MG63 (cell line): ENCODE data around the gene FYCO1. TPM values are rescaled to one million over a fixed set of nuclear protein-coding genes. Genes with fewer than 3 reads are reported as not detected.

Experiments used
- DNase-seq: peaks from one replicate; pipeline ENCODE4 v3.0.0-alpha.2; 2020
- H3K27me3 ChIP-seq: fragments of 250-450 bp; sonication (Bioruptor Pico); 2 replicates; pipeline ENCODE4 v1.5.1; 2020; ENCODE audit warnings: mild to moderate bottlenecking, moderate library complexity
- H3K36me3 ChIP-seq: fragments of 250-450 bp; sonication (Bioruptor Pico); 2 replicates; pipeline ENCODE4 v1.5.1; 2020; ENCODE audit warnings: mild to moderate bottlenecking, moderate library complexity
- H3K4me3 ChIP-seq: fragments of 250-450 bp; sonication (Bioruptor Pico); 2 replicates; pipeline ENCODE4 v1.5.1; 2020; ENCODE audit warnings: mild to moderate bottlenecking, moderate library complexity
- H3K9me3 ChIP-seq: fragments of 250-450 bp; sonication (Bioruptor Pico); 2 replicates; pipeline ENCODE4 v1.5.1; 2020; ENCODE audit warnings: mild to moderate bottlenecking, moderate library complexity
- total RNA-seq: library from RNA; depleted of rRNA; stranded (reverse); fragments of >200 nt; shearing (Covaris generic); gene quantifications from 2 replicates; pipeline ENCODE4 v1.2.3, GENCODE V29; 2014; ENCODE audit warnings: low replicate concordance

Gene FYCO1
- total RNA-seq, 1 experiment from 2014 or later, result 10.5 TPM

- Histone ChIP-seq H3K9me3 (no peaks in the 10 kb centered on the region), H3K4me3 (no peak overlapping the region), H3K36me3 (no peaks in the 10 kb centered on the region; the same call in none of the 2 replicates), H3K27me3 (no peaks in the 10 kb centered on the region)
- DNase-seq, result no peak
Observed at GRCh38 chr3:45976191-45977091, 19.2 kb downstream of the FYCO1 start.

DNA sequence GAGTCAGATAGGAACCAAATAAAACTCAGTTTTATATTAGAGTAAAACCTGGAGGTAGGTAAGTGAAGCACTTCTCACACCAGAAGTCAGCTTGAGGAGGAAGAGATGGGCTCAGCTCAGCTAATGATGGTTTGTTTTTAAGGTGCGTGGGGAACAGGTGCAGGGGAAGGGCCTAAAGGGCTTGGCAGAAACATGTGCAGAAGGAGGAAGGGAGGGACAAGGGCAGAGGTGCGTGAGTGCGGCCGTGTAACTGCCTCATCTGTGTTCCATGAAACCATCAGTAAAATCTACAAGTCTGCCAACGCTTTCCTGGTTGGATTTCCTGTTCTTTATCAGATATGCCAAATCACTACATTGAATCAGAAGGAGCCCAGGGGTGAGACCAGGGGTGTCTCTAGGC is 19.9 kb downstream of the FYCO1 start:
- Histone ChIP-seq H3K27me3 (no peaks in the 10 kb centered on the region), H3K36me3 (no peaks in the 10 kb centered on the region; the same call in none of the 2 replicates), H3K9me3 (no peaks in the 10 kb centered on the region), H3K4me3 (no peak overlapping the region)
- DNase-seq, result no peak

- no peak overlapping the region for H3K4me3 ChIP-seq
- no peak for DNase-seq
Observed at GRCh38 chr3:45974686-45975085, 20.9 kb downstream of the FYCO1 start.

GRCh38 chr3:45972534-45973402 is 22.9 kb downstream of the FYCO1 start:
- Histone ChIP-seq H3K4me3 (no peak overlapping the region), H3K9me3 (no peaks in the 10 kb centered on the region), H3K27me3 (no peaks in the 10 kb centered on the region), H3K36me3 (peaks cover 3% of the 10 kb centered on the region)
- DNase-seq, result peak; percentile 69

More at GRCh38 chr3:45974686-45975085, 20.9 kb downstream of the FYCO1 start:
- no peaks in the 10 kb centered on the region; the same call in none of the 2 replicates for H3K36me3 ChIP-seq
- H3K27me3 ChIP-seq, result no peaks in the 10 kb centered on the region
- no peaks in the 10 kb centered on the region for H3K9me3 ChIP-seq

- no peaks in the 10 kb centered on the region for H3K27me3 ChIP-seq
- H3K36me3 ChIP-seq, result peaks cover 3% of the 10 kb centered on the region
- no peak overlapping the region for H3K4me3 ChIP-seq
- H3K9me3 ChIP-seq, result no peaks in the 10 kb centered on the region
- no peak for DNase-seq
Observed at GRCh38 chr3:45969953-45970352, 25.7 kb downstream of the FYCO1 start.

GRCh38 chr3:45969116-45969515 is 26.5 kb downstream of the FYCO1 start:
- no peak overlapping the region for H3K4me3 ChIP-seq
- no peaks in the 10 kb centered on the region for H3K27me3 ChIP-seq
- no peak for DNase-seq
- no peaks in the 10 kb centered on the region for H3K9me3 ChIP-seq
- peaks cover 3% of the 10 kb centered on the region for H3K36me3 ChIP-seq

DNA sequence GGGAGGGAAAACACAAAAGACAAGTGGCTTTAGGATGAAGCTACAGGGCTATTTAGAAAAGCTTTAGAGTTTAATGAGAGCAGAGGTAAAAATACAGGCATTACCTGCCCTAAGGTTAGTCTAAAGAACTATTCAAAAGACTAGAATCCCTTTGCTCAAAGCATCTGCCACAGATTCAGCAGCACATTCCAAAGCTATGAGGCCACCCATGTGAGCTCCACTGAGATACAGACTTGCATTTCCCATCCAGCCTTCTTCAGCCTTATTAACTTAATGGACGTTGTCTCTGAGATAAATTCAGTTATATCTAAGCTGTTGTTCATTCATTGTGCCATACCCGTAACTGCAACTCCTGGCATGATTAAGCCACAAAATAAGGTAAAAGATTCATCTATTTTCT is 26.9 kb downstream of the FYCO1 start:
- DNase-seq, result no peak
- H3K4me3 ChIP-seq, result no peak overlapping the region
- peaks cover 3% of the 10 kb centered on the region for H3K36me3 ChIP-seq
- H3K27me3 ChIP-seq, result no peaks in the 10 kb centered on the region
- no peaks in the 10 kb centered on the region for H3K9me3 ChIP-seq

- H3K4me3 ChIP-seq, result no peak overlapping the region
- no peaks in the 10 kb centered on the region for H3K27me3 ChIP-seq
- no peaks in the 10 kb centered on the region for H3K9me3 ChIP-seq
- peaks cover 3% of the 10 kb centered on the region for H3K36me3 ChIP-seq
- no peak for DNase-seq
Observed at GRCh38 chr3:45968149-45968548, 27.5 kb downstream of the FYCO1 start.

DNA sequence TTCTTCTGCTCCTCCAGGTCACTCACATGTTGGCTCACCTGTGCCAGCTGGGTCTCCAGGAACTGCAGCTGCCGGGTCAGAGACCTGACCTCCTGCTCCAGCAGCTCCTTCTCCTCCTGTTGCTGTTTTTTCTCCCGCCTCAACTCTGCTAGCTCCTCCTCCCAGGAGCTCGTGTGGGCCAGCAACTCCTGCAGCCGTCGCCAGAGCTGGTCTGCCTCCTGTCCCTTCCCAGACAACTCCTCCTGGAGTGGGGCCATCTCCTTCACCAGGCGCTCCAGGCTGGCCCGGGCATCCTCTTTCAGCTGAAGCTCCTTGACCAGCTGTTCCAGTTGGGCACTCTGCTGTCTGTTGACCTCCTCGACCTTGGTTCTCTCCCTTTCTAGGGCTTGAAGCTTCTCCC is 27.9 kb downstream of the FYCO1 start:
- Histone ChIP-seq H3K4me3 (no peak overlapping the region), H3K27me3 (no peaks in the 10 kb centered on the region), H3K9me3 (no peaks in the 10 kb centered on the region), H3K36me3 (peaks cover 3% of the 10 kb centered on the region)
- no peak for DNase-seq

- DNase-seq, result no peak
- Histone ChIP-seq H3K27me3 (no peaks in the 10 kb centered on the region), H3K4me3 (no peak overlapping the region), H3K9me3 (no peaks in the 10 kb centered on the region), H3K36me3 (peaks cover 3% of the 10 kb centered on the region)
Observed at GRCh38 chr3:45966950-45967640, 28.5 kb downstream of the FYCO1 start.

GRCh38 chr3:45966371-45966791 is 29.2 kb downstream of the FYCO1 start:
- no peaks in the 10 kb centered on the region for H3K27me3 ChIP-seq
- no peaks in the 10 kb centered on the region for H3K9me3 ChIP-seq
- DNase-seq, result no peak
- H3K36me3 ChIP-seq, result peaks cover 3% of the 10 kb centered on the region
- H3K4me3 ChIP-seq, result no peak overlapping the region

DNA sequence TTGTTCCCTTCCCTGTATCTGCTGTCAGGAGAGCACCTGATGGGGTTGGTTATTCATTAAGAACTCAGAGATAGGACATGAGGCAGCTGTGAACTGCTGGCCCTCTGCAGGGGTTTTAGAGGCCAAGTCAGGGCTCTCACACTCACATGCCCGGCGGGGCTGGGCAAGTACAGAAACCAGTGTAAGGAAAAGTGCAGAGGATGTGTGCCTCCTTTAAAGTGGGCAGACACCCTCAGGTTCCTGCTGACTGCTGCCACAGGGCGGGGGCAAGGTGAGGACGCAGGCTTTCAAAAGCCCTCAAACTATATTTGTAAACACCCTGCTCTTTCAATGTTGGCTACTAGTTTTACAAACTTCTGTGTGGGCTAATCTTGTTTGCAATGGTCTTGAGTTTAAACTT is 30.0 kb downstream of the FYCO1 start:
- DNase-seq, result no peak
- Histone ChIP-seq H3K4me3 (no peak overlapping the region), H3K9me3 (no peaks in the 10 kb centered on the region), H3K27me3 (no peaks in the 10 kb centered on the region), H3K36me3 (peaks cover 6% of the 10 kb centered on the region)

- H3K9me3 ChIP-seq, result no peaks in the 10 kb centered on the region
- no peak overlapping the region for H3K4me3 ChIP-seq
- H3K27me3 ChIP-seq, result no peaks in the 10 kb centered on the region
- H3K36me3 ChIP-seq, result peaks cover 8% of the 10 kb centered on the region
- DNase-seq, result no peak
Observed at GRCh38 chr3:45965253-45965652, 30.4 kb downstream of the FYCO1 start.

GRCh38 chr3:45964139-45964538 is 31.5 kb downstream of the FYCO1 start:
- no peaks in the 10 kb centered on the region for H3K27me3 ChIP-seq
- no peak for DNase-seq
- no peak overlapping the region for H3K4me3 ChIP-seq
- H3K9me3 ChIP-seq, result no peaks in the 10 kb centered on the region
- peaks cover 10% of the 10 kb centered on the region for H3K36me3 ChIP-seq

DNA sequence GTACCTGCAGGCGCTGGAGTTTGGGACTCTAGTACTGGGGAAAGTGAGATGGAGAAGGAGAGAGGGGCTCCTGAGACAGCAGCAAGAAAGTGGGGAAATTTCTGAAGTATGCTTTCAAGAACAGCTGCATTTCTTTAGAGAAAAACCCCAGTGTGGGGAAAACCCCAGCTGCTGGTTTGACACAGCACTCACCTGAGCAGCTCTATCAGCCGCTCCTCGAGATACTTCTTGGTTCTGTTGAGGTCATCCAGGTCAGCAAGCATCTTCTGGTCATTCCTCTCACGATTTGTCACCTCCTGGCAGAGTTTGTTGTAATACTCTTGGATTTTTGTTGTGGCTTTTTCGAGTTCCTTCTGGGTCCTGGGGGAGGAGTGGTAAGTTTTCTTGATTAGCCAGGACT is 33.6 kb downstream of the FYCO1 start:
- Histone ChIP-seq H3K36me3 (peaks cover 9% of the 10 kb centered on the region), H3K4me3 (no peak overlapping the region), H3K27me3 (no peaks in the 10 kb centered on the region), H3K9me3 (no peaks in the 10 kb centered on the region)
- no peak for DNase-seq

- Histone ChIP-seq H3K27me3 (no peaks in the 10 kb centered on the region), H3K36me3 (peaks cover 10% of the 10 kb centered on the region)
- no peak for DNase-seq
Observed at GRCh38 chr3:45960289-45960688, 35.3 kb downstream of the FYCO1 start.

GRCh38 chr3:45959201-45959600 is 36.4 kb downstream of the FYCO1 start:
- no peak for DNase-seq
- H3K36me3 ChIP-seq, result peaks cover 10% of the 10 kb centered on the region
- H3K27me3 ChIP-seq, result no peaks in the 10 kb centered on the region
- no peak overlapping the region for H3K4me3 ChIP-seq
- H3K9me3 ChIP-seq, result no peaks in the 10 kb centered on the region

More at GRCh38 chr3:45960289-45960688, 35.3 kb downstream of the FYCO1 start:
- H3K4me3 ChIP-seq, result no peak overlapping the region
- no peaks in the 10 kb centered on the region for H3K9me3 ChIP-seq
